HG03196 (cell line): ENCODE results near the gene OR2A7.
"Not testable (repeated sequence)": the region's sequence is repeated elsewhere in the genome, so short reads cannot be mapped to it uniquely, and the experiment has no call there.

Source experiments
- ATAC-seq: cut with Tn5 transposase; IDR thresholded peaks from one replicate; pipeline ENCODE4 v1.9.1; 2021; ENCODE audit not compliant: unreplicated experiment

OR2A7 gene

GRCh38 chr7:144264692-144265091, at the start of gene OR2A7:
Gene OR2A7 (minus strand): TSS chr7:144264792. CDS start chr7:144259628, 5,164 bp downstream.
- not testable (repeated sequence) for ATAC-seq

- ATAC-seq = not testable (repeated sequence)
These were observed 47.4 kb upstream of the OR2A7 start, which contains the start of gene OR2A1 for GRCh38 chr7:144311872-144312469. Gene OR2A1 (plus strand): TSS chr7:144312419. CDS start chr7:144318125, 5,706 bp downstream.

- ATAC-seq = not testable (repeated sequence)
These were observed 46.6 kb upstream of the OR2A7 start for GRCh38 chr7:144311218-144311617.

- not testable (repeated sequence) for ATAC-seq
These were observed 45.1 kb upstream of the OR2A7 start for GRCh38 chr7:144309702-144310101.

- not testable (repeated sequence) for ATAC-seq
These were observed 40.6 kb upstream of the OR2A7 start for GRCh38 chr7:144305156-144305555.

- not testable (repeated sequence) for ATAC-seq
These were observed 39.0 kb upstream of the OR2A7 start for GRCh38 chr7:144303607-144304006.

- ATAC-seq = not testable (repeated sequence)
These were observed 38.1 kb upstream of the OR2A7 start for GRCh38 chr7:144302578-144303303.

- ATAC-seq = peak; percentile 68
These were observed 29.4 kb upstream of the OR2A7 start for GRCh38 chr7:144293794-144294499.

GRCh38 chr7:144292384-144293161, 28.0 kb upstream of the OR2A7 start:
- not testable (repeated sequence) for ATAC-seq

- not testable (repeated sequence) for ATAC-seq
These were observed 27.0 kb upstream of the OR2A7 start for GRCh38 chr7:144291607-144292006.

GRCh38 chr7:144287171-144287784, 22.7 kb upstream of the OR2A7 start:
- ATAC-seq = not testable (repeated sequence)

GRCh38 chr7:144283716-144284115, 19.1 kb upstream of the OR2A7 start:
- not testable (repeated sequence) for ATAC-seq

- ATAC-seq = not testable (repeated sequence)
These were observed 17.9 kb upstream of the OR2A7 start for GRCh38 chr7:144282490-144282889.

- not testable (repeated sequence) for ATAC-seq
These were observed 17.4 kb upstream of the OR2A7 start for GRCh38 chr7:144281981-144282380.

GRCh38 chr7:144280010-144280409, 15.4 kb upstream of the OR2A7 start:
- not testable (repeated sequence) for ATAC-seq

GRCh38 chr7:144275281-144275680, 10.7 kb upstream of the OR2A7 start:
- ATAC-seq = not testable (repeated sequence)

GRCh38 chr7:144269188-144269587, 4.6 kb upstream of the OR2A7 start, which contains the start of gene CTAGE8:
Gene CTAGE8 (minus strand): TSS chr7:144269288. CDS start chr7:144269250, 38 bp downstream.
- ATAC-seq = not testable (repeated sequence)

GRCh38 chr7:144262128-144262527, 2.5 kb downstream of the OR2A7 start:
- not testable (repeated sequence) for ATAC-seq

GRCh38 chr7:144259067-144259466, 5.5 kb downstream of the OR2A7 start:
- not testable (repeated sequence) for ATAC-seq

GRCh38 chr7:144256112-144256511, 8.5 kb downstream of the OR2A7 start:
- no peak for ATAC-seq
